SJCRH30 (cell line): ENCODE data around the gene FAS. TPM values are rescaled to one million over a fixed set of nuclear protein-coding genes. Genes with fewer than 3 reads are reported as not detected.
A peak's percentile ranks its signal among the peaks of the same experiment; 100 is the strongest.

Experiments
- DNase-seq, 2 experiments: peaks; one replicate each; pipeline ENCODE4 v3.0.0-alpha.2; 2015 to 2020
- H3K27ac ChIP-seq: fragments of 250-450 bp; sonication (Bioruptor Pico); 2 replicates; pipeline ENCODE4 v1.5.1; 2020; ENCODE audit warnings: mild to moderate bottlenecking, moderate library complexity
- H3K27me3 ChIP-seq: fragments of 250-450 bp; sonication (Bioruptor Pico); 2 replicates; pipeline ENCODE4 v1.5.1; 2020; ENCODE audit warnings: mild to moderate bottlenecking, moderate library complexity
- H3K36me3 ChIP-seq: fragments of 250-450 bp; sonication (Bioruptor Pico); 2 replicates; pipeline ENCODE4 v1.5.1; 2020; ENCODE audit warnings: mild to moderate bottlenecking, moderate library complexity
- H3K4me1 ChIP-seq: fragments of 250-450 bp; sonication (Bioruptor Pico); 2 replicates; pipeline ENCODE4 v1.5.1; 2020; ENCODE audit warnings: mild to moderate bottlenecking, moderate library complexity
- H3K4me3 ChIP-seq: fragments of 250-450 bp; sonication (Bioruptor Pico); 2 replicates; pipeline ENCODE4 v1.5.1; 2020; ENCODE audit warnings: mild to moderate bottlenecking, moderate library complexity
- H3K9me3 ChIP-seq: fragments of 250-450 bp; sonication (Bioruptor Pico); replicated peaks from 2 replicates; pipeline ENCODE4 v1.5.1; 2020; ENCODE audit warnings: mild to moderate bottlenecking, moderate library complexity
- total RNA-seq: library from RNA; depleted of rRNA; stranded (reverse); fragments of >200 nt; shearing (Covaris generic); gene quantifications from 2 replicates; pipeline ENCODE4 v1.2.3, GENCODE V29; 2014

Gene FAS
- total RNA-seq, 1 experiment from 2014 or later, result 0.75 TPM

DNA sequence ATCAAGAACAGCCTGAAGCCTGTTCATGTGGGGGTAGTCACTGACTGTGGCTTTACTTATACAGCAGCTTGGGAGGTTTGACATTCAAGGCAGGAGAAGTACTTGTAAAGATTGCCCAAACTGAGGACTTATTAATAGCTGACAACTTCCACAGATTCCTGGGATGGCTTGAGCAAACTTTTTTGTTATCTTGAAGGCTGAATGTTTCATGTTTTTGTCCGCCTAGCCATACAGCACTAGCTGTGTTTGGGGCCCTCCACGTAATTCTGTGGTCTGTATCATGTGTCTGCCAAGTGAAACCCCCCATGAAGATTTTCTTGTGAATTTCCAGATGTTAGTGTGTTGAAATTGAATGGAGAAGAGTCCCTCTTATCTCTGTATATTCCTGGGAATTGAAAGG lies 38.6 kb downstream of the FAS start:
- no peak for DNase-seq
- Histone ChIP-seq H3K4me1 (no peaks in the 10 kb centered on the region), H3K27ac (no peak overlapping the region), H3K27me3 (no peaks in the 10 kb centered on the region), H3K4me3 (no peak overlapping the region), H3K36me3 (no peaks in the 10 kb centered on the region), H3K9me3 (no peaks in the 10 kb centered on the region)

- no peak overlapping the region for H3K4me3 ChIP-seq
Observed at GRCh38 chr10:89029785-89030437, 39.3 kb downstream of the FAS start.

DNA sequence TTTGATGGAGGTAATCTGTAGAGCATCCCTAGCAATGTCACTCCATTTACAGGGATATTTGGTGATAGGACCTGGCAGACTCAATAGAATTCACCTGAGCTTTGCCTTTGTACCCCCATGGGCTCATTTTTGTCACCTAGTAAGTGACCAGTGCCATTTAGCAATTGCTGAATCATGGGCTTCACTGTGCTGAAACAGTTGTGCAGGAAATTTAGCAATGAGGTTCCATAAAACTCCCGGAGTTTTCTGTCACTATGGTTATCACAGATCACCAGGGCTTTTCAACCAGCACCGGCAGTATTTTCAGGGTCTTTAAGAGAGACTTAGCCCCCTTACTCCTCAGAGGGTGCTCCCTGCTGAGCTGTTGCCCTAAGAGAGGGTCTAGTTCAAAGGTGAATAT lies 40.2 kb downstream of the FAS start:
- no peaks in the 10 kb centered on the region for H3K27me3 ChIP-seq
- no peak overlapping the region for H3K4me3 ChIP-seq
- H3K9me3 ChIP-seq, result no peaks in the 10 kb centered on the region
- H3K27ac ChIP-seq, result no peak overlapping the region
- H3K4me1 ChIP-seq, result no peaks in the 10 kb centered on the region
- no peak for DNase-seq
- H3K36me3 ChIP-seq, result no peaks in the 10 kb centered on the region

More at GRCh38 chr10:89029785-89030437, 39.3 kb downstream of the FAS start:
- Histone ChIP-seq H3K4me1 (no peaks in the 10 kb centered on the region), H3K9me3 (no peaks in the 10 kb centered on the region), H3K36me3 (no peaks in the 10 kb centered on the region), H3K27ac (no peak overlapping the region), H3K27me3 (no peaks in the 10 kb centered on the region)
- peak; percentile 44 to 81 for DNase-seq

- Histone ChIP-seq H3K4me1 (no peaks in the 10 kb centered on the region), H3K36me3 (no peaks in the 10 kb centered on the region), H3K9me3 (no peaks in the 10 kb centered on the region), H3K27me3 (no peaks in the 10 kb centered on the region), H3K4me3 (no peak overlapping the region), H3K27ac (no peak overlapping the region)
- DNase-seq, result no peak
Observed at GRCh38 chr10:89032141-89032891, 41.7 kb downstream of the FAS start.

DNA sequence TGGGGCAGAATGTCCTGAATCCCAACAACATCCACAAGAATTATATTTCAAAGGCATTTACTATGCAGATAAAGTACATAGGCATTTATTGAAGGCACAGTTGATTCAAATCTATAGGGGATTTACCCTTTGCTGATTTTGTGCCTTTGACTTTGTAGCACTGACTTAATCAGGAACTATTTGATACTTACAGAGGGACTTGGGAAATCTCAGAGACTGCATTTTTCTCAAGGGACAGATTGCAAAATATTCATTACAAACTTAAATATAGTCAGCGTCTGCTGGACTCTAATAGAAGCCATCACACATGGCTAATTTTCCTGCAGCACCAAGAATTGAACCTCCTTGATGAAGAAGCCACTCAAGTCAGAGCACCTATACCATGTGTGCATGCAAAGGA lies 44.9 kb downstream of the FAS start:
- no peaks in the 10 kb centered on the region for H3K4me1 ChIP-seq
- no peaks in the 10 kb centered on the region for H3K9me3 ChIP-seq
- no peaks in the 10 kb centered on the region for H3K27me3 ChIP-seq
- H3K27ac ChIP-seq, result no peak overlapping the region
- no peak for DNase-seq
- H3K4me3 ChIP-seq, result no peak overlapping the region
- H3K36me3 ChIP-seq, result no peaks in the 10 kb centered on the region

DNA sequence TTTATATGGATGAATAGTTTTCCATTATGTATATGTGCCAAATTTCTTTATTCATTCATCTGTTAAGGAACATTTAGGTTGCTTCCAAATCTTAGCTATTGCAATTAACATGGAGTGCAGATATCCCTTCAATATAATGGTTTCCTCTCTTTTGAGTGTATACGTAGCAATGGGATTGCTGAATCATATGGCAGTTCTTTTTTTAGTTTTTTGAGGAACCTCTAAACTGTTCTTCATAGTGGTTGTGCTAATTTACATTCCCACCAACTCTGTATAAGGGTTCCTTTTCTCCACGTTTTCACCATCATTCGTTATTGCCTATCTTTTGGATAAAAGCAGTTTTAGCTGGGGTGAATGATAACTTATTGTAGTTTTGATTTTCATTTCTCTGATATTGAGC lies 46.5 kb downstream of the FAS start:
- no peaks in the 10 kb centered on the region for H3K27me3 ChIP-seq
- H3K4me3 ChIP-seq, result no peak overlapping the region
- H3K9me3 ChIP-seq, result no peaks in the 10 kb centered on the region
- no peaks in the 10 kb centered on the region for H3K4me1 ChIP-seq
- H3K27ac ChIP-seq, result no peak overlapping the region
- no peaks in the 10 kb centered on the region for H3K36me3 ChIP-seq
- no peak for DNase-seq

DNA sequence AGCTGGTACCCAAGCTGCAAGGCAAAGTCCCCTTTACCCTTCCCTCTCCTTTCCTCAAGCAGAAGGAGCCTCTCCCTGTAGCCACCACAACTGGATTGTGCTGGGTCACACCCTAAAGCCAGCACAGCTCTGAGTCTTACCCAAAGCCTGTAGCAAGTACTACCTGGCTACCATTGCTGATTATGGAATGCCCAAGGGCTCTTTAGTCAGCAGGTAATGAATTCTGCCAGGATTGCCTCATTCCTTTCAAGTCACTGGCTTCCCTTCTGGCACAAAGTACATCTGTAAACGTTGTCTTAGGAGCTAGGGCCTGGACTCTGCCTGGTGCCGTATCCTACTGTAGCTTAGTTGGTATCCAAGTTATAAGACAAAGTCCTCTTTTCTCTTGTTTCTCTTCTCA lies 52.0 kb downstream of the FAS start:
- Histone ChIP-seq H3K4me1 (no peaks in the 10 kb centered on the region), H3K27ac (no peak overlapping the region), H3K4me3 (no peak overlapping the region), H3K9me3 (no peaks in the 10 kb centered on the region), H3K27me3 (no peaks in the 10 kb centered on the region), H3K36me3 (no peaks in the 10 kb centered on the region)
- DNase-seq, result no peak

GRCh38 chr10:89043052-89043451 lies 52.5 kb downstream of the FAS start:
- H3K36me3 ChIP-seq, result no peaks in the 10 kb centered on the region
- DNase-seq, result no peak
- no peak overlapping the region for H3K4me3 ChIP-seq
- no peaks in the 10 kb centered on the region for H3K4me1 ChIP-seq
- H3K9me3 ChIP-seq, result no peaks in the 10 kb centered on the region
- H3K27ac ChIP-seq, result no peak overlapping the region
- H3K27me3 ChIP-seq, result no peaks in the 10 kb centered on the region

DNA sequence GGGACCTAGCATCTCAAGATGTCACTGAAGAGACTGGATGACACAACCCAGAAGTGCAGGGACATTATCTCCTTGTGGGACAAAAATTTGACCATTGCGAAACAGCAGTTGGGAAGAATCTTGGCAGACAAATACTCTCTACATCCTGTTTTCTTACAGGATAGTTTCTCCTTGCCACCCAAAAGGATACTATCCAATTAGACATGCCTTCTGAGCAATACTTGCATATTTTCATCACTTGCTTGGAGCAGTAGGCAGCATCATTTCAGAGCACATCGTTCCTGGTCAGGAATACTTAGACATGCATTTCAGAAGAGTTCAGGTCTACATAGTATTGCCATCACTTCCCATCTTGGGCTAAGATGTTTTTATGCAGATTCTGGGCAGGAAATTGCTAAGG lies 56.8 kb downstream of the FAS start:
- Histone ChIP-seq H3K9me3 (no peaks in the 10 kb centered on the region), H3K4me1 (no peaks in the 10 kb centered on the region), H3K4me3 (no peak overlapping the region), H3K27me3 (no peaks in the 10 kb centered on the region), H3K27ac (no peak overlapping the region), H3K36me3 (no peaks in the 10 kb centered on the region)
- DNase-seq, result no peak

DNA sequence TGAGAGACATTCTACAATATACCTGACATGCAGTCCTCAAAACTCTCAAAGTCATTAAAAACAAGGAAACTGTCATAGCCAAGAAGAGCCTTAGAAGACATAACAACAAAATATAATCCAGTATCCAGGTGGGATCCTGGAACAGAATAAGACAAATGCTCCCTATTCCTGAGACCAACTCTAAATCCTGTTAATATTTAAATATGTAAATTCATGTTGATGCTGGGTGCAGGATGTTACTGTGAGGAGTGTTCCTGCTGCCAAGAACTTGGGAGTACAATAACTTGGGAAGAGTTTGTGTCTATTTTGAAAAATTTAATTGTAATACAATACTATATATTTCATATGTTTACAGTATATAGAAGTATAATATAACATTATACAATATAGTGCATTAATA lies 61.0 kb downstream of the FAS start:
- H3K27me3 ChIP-seq, result no peaks in the 10 kb centered on the region
- no peak for DNase-seq
- peaks cover 13% of the 10 kb centered on the region for H3K4me1 ChIP-seq
- H3K27ac ChIP-seq, result no peak overlapping the region
- no peak overlapping the region for H3K4me3 ChIP-seq
- H3K9me3 ChIP-seq, result no peaks in the 10 kb centered on the region
- no peaks in the 10 kb centered on the region for H3K36me3 ChIP-seq

DNA sequence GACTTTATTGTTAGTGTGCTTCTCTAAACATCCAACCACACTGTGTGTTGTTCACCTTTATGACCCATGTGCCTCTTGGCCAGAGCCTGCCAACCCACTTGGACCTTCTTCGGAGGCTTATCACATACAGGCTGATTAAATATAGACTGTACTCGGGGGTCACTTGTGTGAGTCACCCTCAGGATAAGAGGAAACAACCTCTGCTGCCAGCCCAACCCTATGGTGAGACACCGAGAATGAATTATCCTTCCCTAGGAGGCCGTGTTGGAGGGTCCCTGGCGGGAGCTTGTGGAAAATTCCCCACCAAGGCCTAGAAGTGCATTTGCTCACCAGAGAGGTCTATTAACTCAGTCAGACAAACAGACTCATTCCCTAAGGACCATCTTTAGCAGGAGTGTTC lies 63.0 kb downstream of the FAS start:
- DNase-seq, result no peak
- peaks cover 13% of the 10 kb centered on the region for H3K4me1 ChIP-seq
- no peaks in the 10 kb centered on the region for H3K9me3 ChIP-seq
- H3K4me3 ChIP-seq, result no peak overlapping the region
- H3K27ac ChIP-seq, result no peak overlapping the region
- H3K36me3 ChIP-seq, result no peaks in the 10 kb centered on the region
- no peaks in the 10 kb centered on the region for H3K27me3 ChIP-seq

GRCh38 chr10:89055159-89055558 lies 64.6 kb downstream of the FAS start:
- Histone ChIP-seq H3K27ac (peak overlapping the region; percentile 82), H3K9me3 (no peaks in the 10 kb centered on the region), H3K36me3 (no peaks in the 10 kb centered on the region), H3K4me1 (peaks cover 13% of the 10 kb centered on the region), H3K4me3 (peak overlapping the region; percentile 14; the same call in 1 of the 2 replicates), H3K27me3 (no peaks in the 10 kb centered on the region)
- DNase-seq, result peak; percentile 47 to 74

GRCh38 chr10:89062861-89063260 lies 72.3 kb downstream of the FAS start:
- Histone ChIP-seq H3K4me3 (no peak overlapping the region), H3K4me1 (no peaks in the 10 kb centered on the region), H3K9me3 (no peaks in the 10 kb centered on the region), H3K27me3 (no peaks in the 10 kb centered on the region), H3K36me3 (no peaks in the 10 kb centered on the region), H3K27ac (no peak overlapping the region)
- DNase-seq, result no peak

- no peaks in the 10 kb centered on the region for H3K9me3 ChIP-seq
- H3K36me3 ChIP-seq, result no peaks in the 10 kb centered on the region
Observed at GRCh38 chr10:89063465-89063864, 72.9 kb downstream of the FAS start.

GRCh38 chr10:89064748-89065147 lies 74.2 kb downstream of the FAS start:
- Histone ChIP-seq H3K27ac (no peak overlapping the region), H3K27me3 (no peaks in the 10 kb centered on the region), H3K36me3 (no peaks in the 10 kb centered on the region), H3K9me3 (no peaks in the 10 kb centered on the region), H3K4me1 (no peaks in the 10 kb centered on the region), H3K4me3 (no peak overlapping the region)
- no peak for DNase-seq

More at GRCh38 chr10:89063465-89063864, 72.9 kb downstream of the FAS start:
- Histone ChIP-seq H3K4me3 (no peak overlapping the region), H3K4me1 (no peaks in the 10 kb centered on the region), H3K27me3 (no peaks in the 10 kb centered on the region), H3K27ac (no peak overlapping the region)
- DNase-seq, result no peak
